SU-DHL-6 (cell line): ENCODE measurements around the gene ZDHHC7.

ENCODE experiments used
- CTCF ChIP-seq: fragments of 200-600 bp; sonication (generic); IDR thresholded peaks from one replicate; pipeline ENCODE4 v1.5.1; 2017; ENCODE audit warnings: antibody characterized with exemption, mild to moderate bottlenecking, low read length, moderate library complexity; ENCODE audit not compliant: insufficient read depth, poor library complexity, severe bottlenecking
- EZH2phosphoT487 ChIP-seq: fragments of 200-600 bp; sonication (generic), shearing (Covaris generic); conservative IDR thresholded peaks from 2 replicates; pipeline ENCODE4 v1.6.1; 2018; ENCODE audit warnings: mild to moderate bottlenecking, antibody characterized with exemption, low read length, moderate library complexity, mixed read lengths

GRCh38 chr16:84960942-84961341, 50.4 kb downstream of the ZDHHC7 start:
- no peak for TF ChIP-seq EZH2phosphoT487
- no peak for TF ChIP-seq CTCF
